Mesendoderm (in vitro differentiated cells): ENCODE data around the gene LDHD.

Experiments
- DNase-seq: peaks from one replicate; pipeline ENCODE4 v3.0.0; 2013
- H2AK5ac ChIP-seq: 2 replicates; pipeline ENCODE4 v1.6.1; 2013; ENCODE audit warnings: low read length, inconsistent platforms
- H2BK120ac ChIP-seq: 2 replicates; pipeline ENCODE4 v1.6.1; 2013; ENCODE audit warnings: low read depth, mild to moderate bottlenecking, low read length, moderate library complexity, mixed read lengths
- H2BK15ac ChIP-seq: replicated peaks from 2 replicates; pipeline ENCODE4 v1.6.1; 2013; ENCODE audit warnings: low read depth, mild to moderate bottlenecking, moderate library complexity
- H2BK5ac ChIP-seq: 2 replicates; pipeline ENCODE4 v1.6.1; 2013; ENCODE audit warnings: low read length, inconsistent platforms
- H3K18ac ChIP-seq: 2 replicates; pipeline ENCODE4 v1.6.1; 2013; ENCODE audit warnings: mild to moderate bottlenecking, low read length, mixed read lengths
- H3K23ac ChIP-seq: one replicate; pipeline ENCODE4 v1.6.1; 2013; ENCODE audit warnings: low read length
- H3K27ac ChIP-seq: 2 replicates; pipeline ENCODE4 v1.5.1; 2013; ENCODE audit warnings: low read depth, mild to moderate bottlenecking, inconsistent platforms, low read length, moderate library complexity
- H3K27me3 ChIP-seq: 2 replicates; pipeline ENCODE4 v1.6.1; 2013; ENCODE audit warnings: low read length, control low read depth, mild to moderate bottlenecking, inconsistent platforms; ENCODE audit not compliant: insufficient read depth, poor library complexity
- H3K36me3 ChIP-seq: 2 replicates; pipeline ENCODE4 v1.6.1; 2013; ENCODE audit warnings: low read length, inconsistent platforms; ENCODE audit not compliant: control insufficient read depth, insufficient read depth
- H3K4ac ChIP-seq: one replicate; pipeline ENCODE4 v1.6.1; 2013; ENCODE audit warnings: low read depth, mild to moderate bottlenecking, low read length, moderate library complexity
- H3K4me1 ChIP-seq: 2 replicates; pipeline ENCODE4 v1.6.1; 2013; ENCODE audit warnings: low read depth, low read length, inconsistent platforms; ENCODE audit not compliant: control insufficient read depth
- H3K4me2 ChIP-seq: 2 replicates; pipeline ENCODE4 v1.6.1; 2013; ENCODE audit warnings: low read length
- H3K4me3 ChIP-seq: 2 replicates; pipeline ENCODE4 v1.5.1; 2013; ENCODE audit warnings: mild to moderate bottlenecking, low read length
- H3K56ac ChIP-seq: one replicate; pipeline ENCODE4 v1.6.1; 2013; ENCODE audit warnings: low read length
- H3K79me1 ChIP-seq: 2 replicates; pipeline ENCODE4 v1.6.1; 2013; ENCODE audit warnings: low read length, inconsistent platforms
- H3K79me2 ChIP-seq: 2 replicates; pipeline ENCODE4 v1.6.1; 2013; ENCODE audit warnings: mild to moderate bottlenecking, low read length; ENCODE audit not compliant: control insufficient read depth, insufficient read depth
- H3K9ac ChIP-seq: 2 replicates; pipeline ENCODE4 v1.6.1; 2013; ENCODE audit warnings: low read length, inconsistent platforms
- H4K5ac ChIP-seq: one replicate; pipeline ENCODE4 v1.6.1; 2013; ENCODE audit warnings: low read length
- H4K8ac ChIP-seq: one replicate; pipeline ENCODE4 v1.6.1; 2013; ENCODE audit warnings: low read depth, mild to moderate bottlenecking, control low read depth, low read length, moderate library complexity
- WGBS: extraction: QIAGEN DNeasy Blood & Tissue Kit; methylation state at CpG from one replicate; pipeline ENCODE4 v1.1.7; 2013; ENCODE audit warnings: low lambda C conversion rate, missing lambda C conversion rate; ENCODE audit not compliant: insufficient coverage; ENCODE audit errors: extremely low coverage; 5-methylcytosine and 5-hydroxymethylcytosine counted together

LDHD gene

GRCh38 chr16:75075688-75076268 lies 40.8 kb downstream of the LDHD start:
- Histone ChIP-seq H2BK15ac (no peak overlapping the region), H3K79me1 (peaks cover 42% of the 10 kb centered on the region), H3K56ac (no peak overlapping the region), H3K4ac (no peak overlapping the region), H3K27ac (no peak overlapping the region), H3K27me3 (no peaks in the 10 kb centered on the region), H2BK120ac (no peak overlapping the region), H3K18ac (no peak overlapping the region), H3K79me2 (peaks cover 50% of the 10 kb centered on the region), H3K23ac (no peak overlapping the region), H2AK5ac (no peak overlapping the region), H4K8ac (no peak overlapping the region), H4K5ac (no peak overlapping the region), H2BK5ac (no peak overlapping the region), H3K4me3 (no peak overlapping the region), H3K9ac (no peak overlapping the region), H3K4me2 (no peak overlapping the region), H3K36me3 (no peaks in the 10 kb centered on the region), H3K4me1 (peaks cover 12% of the 10 kb centered on the region)
- no CpG with 5 or more reads among the region's 3 CpGs for WGBS
- no peak for DNase-seq

GRCh38 chr16:75074920-75075687 lies 41.5 kb downstream of the LDHD start:
- H3K4me3 ChIP-seq = no peak overlapping the region
- no peak overlapping the region for H3K9ac ChIP-seq
- no peak for DNase-seq

GRCh38 chr16:75074304-75074793 lies 42.2 kb downstream of the LDHD start:
- Histone ChIP-seq H3K4me2 (no peak overlapping the region), H2BK120ac (no peak overlapping the region), H3K9ac (no peak overlapping the region), H2AK5ac (no peak overlapping the region), H3K56ac (peak overlapping the region; percentile 22), H3K27ac (no peak overlapping the region), H3K79me2 (peaks cover 43% of the 10 kb centered on the region), H2BK15ac (no peak overlapping the region), H3K79me1 (peaks cover 43% of the 10 kb centered on the region), H4K8ac (no peak overlapping the region), H3K27me3 (no peaks in the 10 kb centered on the region), H4K5ac (no peak overlapping the region), H3K18ac (no peak overlapping the region), H3K23ac (no peak overlapping the region), H3K36me3 (no peaks in the 10 kb centered on the region), H2BK5ac (no peak overlapping the region), H3K4me3 (no peak overlapping the region), H3K4ac (no peak overlapping the region), H3K4me1 (peaks cover 14% of the 10 kb centered on the region)
- no peak for DNase-seq
- WGBS = no CpG with 5 or more reads among the region's 4 CpGs

More at GRCh38 chr16:75074920-75075687, 41.5 kb downstream of the LDHD start:
- Histone ChIP-seq H3K27me3 (no peaks in the 10 kb centered on the region), H3K27ac (no peak overlapping the region), H2BK120ac (no peak overlapping the region), H2AK5ac (no peak overlapping the region), H4K8ac (no peak overlapping the region), H3K18ac (no peak overlapping the region), H3K4me1 (peaks cover 12% of the 10 kb centered on the region), H3K36me3 (no peaks in the 10 kb centered on the region), H2BK15ac (no peak overlapping the region), H3K56ac (no peak overlapping the region), H3K79me1 (peaks cover 42% of the 10 kb centered on the region), H3K4me2 (no peak overlapping the region), H3K23ac (no peak overlapping the region), H2BK5ac (no peak overlapping the region), H3K79me2 (peaks cover 48% of the 10 kb centered on the region), H3K4ac (no peak overlapping the region), H4K5ac (no peak overlapping the region)
- WGBS = no CpG with 5 or more reads among the region's 12 CpGs

GRCh38 chr16:75073545-75074303 lies 42.9 kb downstream of the LDHD start:
- no peak overlapping the region for H2AK5ac ChIP-seq
- H2BK5ac ChIP-seq = no peak overlapping the region
- no peaks in the 10 kb centered on the region for H3K27me3 ChIP-seq
- H3K23ac ChIP-seq = no peak overlapping the region
- no peak overlapping the region for H3K4ac ChIP-seq
- peak overlapping the region; percentile 18 for H3K9ac ChIP-seq
- H3K79me1 ChIP-seq = peaks cover 42% of the 10 kb centered on the region
- H3K79me2 ChIP-seq = peaks cover 41% of the 10 kb centered on the region
- no peak overlapping the region for H3K4me2 ChIP-seq
- H2BK120ac ChIP-seq = no peak overlapping the region
- no peak overlapping the region for H2BK15ac ChIP-seq
- H3K4me3 ChIP-seq = no peak overlapping the region
- H3K18ac ChIP-seq = no peak overlapping the region
- WGBS = no CpG with 5 or more reads among the region's 20 CpGs
- no peak overlapping the region for H3K27ac ChIP-seq
- DNase-seq = no peak
- H3K56ac ChIP-seq = peak overlapping the region; percentile 22
- no peak overlapping the region for H4K8ac ChIP-seq
- H4K5ac ChIP-seq = no peak overlapping the region
- H3K4me1 ChIP-seq = peaks cover 14% of the 10 kb centered on the region
- no peaks in the 10 kb centered on the region for H3K36me3 ChIP-seq

- WGBS = no CpG with 5 or more reads among the region's 2 CpGs
- peaks cover 14% of the 10 kb centered on the region for H3K4me1 ChIP-seq
These were observed 44.2 kb downstream of the LDHD start for GRCh38 chr16:75072239-75072947.

More at GRCh38 chr16:75072239-75072947, 44.2 kb downstream of the LDHD start:
- Histone ChIP-seq H3K56ac (no peak overlapping the region), H3K79me1 (peaks cover 42% of the 10 kb centered on the region), H2BK15ac (no peak overlapping the region), H3K79me2 (peaks cover 40% of the 10 kb centered on the region), H3K4ac (no peak overlapping the region), H3K9ac (no peak overlapping the region), H2AK5ac (no peak overlapping the region), H3K36me3 (no peaks in the 10 kb centered on the region), H4K8ac (no peak overlapping the region), H3K18ac (no peak overlapping the region), H3K4me2 (no peak overlapping the region), H2BK120ac (no peak overlapping the region), H3K27me3 (no peaks in the 10 kb centered on the region), H4K5ac (no peak overlapping the region), H2BK5ac (no peak overlapping the region), H3K23ac (no peak overlapping the region), H3K4me3 (no peak overlapping the region), H3K27ac (no peak overlapping the region)
- DNase-seq = no peak
